Epithelial cell of esophagus (primary cell): Measurements from ENCODE around the gene METTL26.

Experiments
- DNase-seq: peaks from one replicate; pipeline ENCODE4 v3.0.0; 2010; ENCODE audit warnings: low read depth
- H3K4me3 ChIP-seq: 2 replicates; pipeline ENCODE4 v1.5.1; 2011; ENCODE audit warnings: mild to moderate bottlenecking, low read length, control low read depth
- TF ChIP-seq, protein P1 (sequence below): IDR thresholded peaks from 2 replicates; pipeline ENCODE4 v1.5.1; 2011; ENCODE audit warnings: low read depth, mild to moderate bottlenecking, low read length, control low read depth, inconsistent platforms; ENCODE audit not compliant: insufficient read depth; ENCODE audit errors: missing control alignments

Gene METTL26

DNA sequence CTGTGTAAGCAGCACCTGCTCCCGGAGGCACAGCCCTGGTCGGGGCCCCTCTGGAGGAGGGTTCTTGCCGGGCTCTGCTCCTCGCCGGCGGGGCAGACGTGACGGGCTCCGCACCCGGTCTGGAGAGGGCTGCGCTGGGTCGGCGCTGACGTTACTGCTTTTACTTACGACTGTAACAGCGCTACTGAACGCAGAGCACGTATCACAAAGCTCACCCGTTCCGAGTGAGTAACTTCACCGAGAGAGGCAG lies 47.5 kb downstream of the METTL26 start:
- TF ChIP-seq, protein P1, sequence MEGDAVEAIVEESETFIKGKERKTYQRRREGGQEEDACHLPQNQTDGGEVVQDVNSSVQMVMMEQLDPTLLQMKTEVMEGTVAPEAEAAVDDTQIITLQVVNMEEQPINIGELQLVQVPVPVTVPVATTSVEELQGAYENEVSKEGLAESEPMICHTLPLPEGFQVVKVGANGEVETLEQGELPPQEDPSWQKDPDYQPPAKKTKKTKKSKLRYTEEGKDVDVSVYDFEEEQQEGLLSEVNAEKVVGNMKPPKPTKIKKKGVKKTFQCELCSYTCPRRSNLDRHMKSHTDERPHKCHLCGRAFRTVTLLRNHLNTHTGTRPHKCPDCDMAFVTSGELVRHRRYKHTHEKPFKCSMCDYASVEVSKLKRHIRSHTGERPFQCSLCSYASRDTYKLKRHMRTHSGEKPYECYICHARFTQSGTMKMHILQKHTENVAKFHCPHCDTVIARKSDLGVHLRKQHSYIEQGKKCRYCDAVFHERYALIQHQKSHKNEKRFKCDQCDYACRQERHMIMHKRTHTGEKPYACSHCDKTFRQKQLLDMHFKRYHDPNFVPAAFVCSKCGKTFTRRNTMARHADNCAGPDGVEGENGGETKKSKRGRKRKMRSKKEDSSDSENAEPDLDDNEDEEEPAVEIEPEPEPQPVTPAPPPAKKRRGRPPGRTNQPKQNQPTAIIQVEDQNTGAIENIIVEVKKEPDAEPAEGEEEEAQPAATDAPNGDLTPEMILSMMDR = no peak
- peak; percentile 66 for DNase-seq
- peak overlapping the region; percentile 75 for H3K4me3 ChIP-seq

DNA sequence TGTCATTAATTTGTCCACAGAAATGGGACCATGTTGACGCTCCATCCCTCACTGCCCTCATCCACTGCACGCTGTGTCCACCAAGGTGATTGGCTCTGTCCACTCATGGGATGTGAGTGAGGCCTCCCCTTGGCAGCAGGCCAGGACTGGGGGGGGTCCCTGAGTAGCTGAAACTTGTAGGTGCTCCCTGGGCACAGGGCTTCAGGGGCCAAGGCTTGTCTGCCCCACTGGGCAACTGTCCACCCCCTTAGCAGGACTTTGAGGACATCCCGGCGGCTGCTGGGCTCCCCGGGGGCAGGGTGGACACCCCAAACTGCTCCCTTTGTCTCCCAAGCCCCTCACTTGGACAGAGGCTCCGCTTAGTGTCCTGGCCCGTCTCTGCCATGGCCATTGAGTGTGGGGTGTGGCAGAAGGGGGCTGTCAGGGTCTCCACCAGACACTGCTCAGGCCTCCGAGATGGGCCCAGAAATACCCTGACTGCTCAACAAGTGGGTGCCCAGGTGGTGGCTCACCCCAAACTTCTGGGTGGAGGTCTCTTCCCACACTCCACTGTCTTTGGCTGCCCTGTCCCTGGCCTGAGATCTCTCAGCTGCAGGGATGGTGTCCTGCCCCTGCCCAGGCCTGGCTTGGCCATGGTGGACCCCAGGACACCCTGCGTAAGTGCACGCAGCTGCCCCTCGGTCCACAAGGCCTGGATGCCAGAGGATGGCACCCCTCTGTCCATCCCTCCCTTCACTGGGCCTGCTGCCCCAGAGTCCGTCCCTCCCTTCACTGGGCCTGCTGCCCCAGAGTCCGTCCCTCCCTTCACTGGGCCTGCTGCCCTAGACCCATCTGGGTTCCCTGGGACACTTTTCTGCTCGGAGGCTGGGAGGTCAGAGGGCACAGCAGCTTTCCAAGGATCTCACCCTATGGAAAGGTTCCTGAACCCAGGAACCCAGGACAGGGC lies 49.2 kb downstream of the METTL26 start:
- DNase-seq = no peak
- TF ChIP-seq, protein P1 = no peak
- peak overlapping the region; percentile 7 for H3K4me3 ChIP-seq

DNA sequence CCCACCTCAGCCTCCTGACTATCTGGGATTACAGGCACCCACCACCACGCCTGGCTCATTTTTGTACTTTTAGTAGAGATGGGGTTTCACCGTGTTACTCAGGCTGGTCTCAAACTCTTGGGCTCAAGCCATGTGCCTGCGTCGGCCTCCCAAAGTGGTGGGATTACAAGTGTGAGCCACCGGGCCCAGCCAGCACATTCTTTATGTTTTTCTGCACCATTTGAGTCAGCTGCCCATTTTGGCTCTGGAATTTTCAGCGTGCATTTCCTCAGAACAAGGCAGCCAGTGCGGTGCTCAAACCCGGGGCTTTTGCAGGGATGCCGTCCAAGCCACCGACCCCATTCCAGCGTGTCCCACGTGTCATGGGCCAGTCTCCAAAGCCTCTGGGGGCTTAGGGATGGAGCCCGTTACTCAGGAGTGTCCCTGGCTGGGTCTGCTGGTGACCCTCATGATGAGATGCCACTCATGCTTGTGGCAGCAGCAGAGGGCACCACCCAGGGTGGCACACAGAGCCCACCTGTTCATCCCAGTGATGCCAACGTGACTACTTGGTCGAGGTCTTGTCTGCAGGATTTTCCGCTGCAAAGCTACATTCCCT lies 50.0 kb downstream of the METTL26 start:
- TF ChIP-seq, protein P1 = no peak
- H3K4me3 ChIP-seq = no peak overlapping the region
- DNase-seq = no peak

DNA sequence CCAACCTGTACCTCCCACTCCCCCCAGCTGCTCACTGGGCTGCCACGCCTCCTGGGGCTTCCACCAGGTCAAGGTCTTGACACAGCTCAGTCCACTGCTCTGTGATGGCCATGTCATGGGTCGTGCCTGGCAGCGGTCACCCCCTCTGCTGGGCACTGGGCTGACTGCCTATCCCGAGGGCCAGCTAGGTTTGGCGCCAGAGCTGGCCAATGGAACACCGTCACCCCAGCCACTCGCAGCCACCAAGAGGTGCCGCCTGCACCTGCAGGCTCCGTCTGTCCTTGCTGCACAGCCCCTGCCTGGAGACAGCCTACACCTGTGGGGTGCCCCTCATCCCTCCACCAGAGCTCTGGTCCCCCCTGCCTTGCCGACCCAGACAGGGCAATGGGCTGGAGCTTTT lies 50.8 kb downstream of the METTL26 start:
- TF ChIP-seq, protein P1 = no peak
- no peak for DNase-seq
- H3K4me3 ChIP-seq = no peak overlapping the region
